HG03469 (cell line): Measurements from ENCODE around the gene LSM6.

Experiments used
- ATAC-seq: cut with Tn5 transposase; IDR thresholded peaks from one replicate; pipeline ENCODE4 v1.9.1; 2021; ENCODE audit warnings: mild to moderate bottlenecking, moderate library complexity, moderate number of reproducible peaks; ENCODE audit not compliant: unreplicated experiment

The LSM6 gene

GRCh38 chr4:146175541-146176453, at the start of gene LSM6:
LSM6 (plus strand) TSS chr4:146175718; CDS start chr4:146182922, 7,204 bp downstream.
- peak; percentile 84 for ATAC-seq

- ATAC-seq, result peak; percentile 96
Observed at GRCh38 chr4:146132445-146132844, 43.1 kb upstream of the LSM6 start.

GRCh38 chr4:146134761-146135445, 40.6 kb upstream of the LSM6 start:
- ATAC-seq, result no peak

- no peak for ATAC-seq
Observed at GRCh38 chr4:146135941-146136340, 39.6 kb upstream of the LSM6 start.

GRCh38 chr4:146142768-146143167, 32.8 kb upstream of the LSM6 start:
- no peak for ATAC-seq

- ATAC-seq, result no peak
Observed at GRCh38 chr4:146143888-146144287, 31.6 kb upstream of the LSM6 start.

GRCh38 chr4:146146918-146147317, 28.6 kb upstream of the LSM6 start:
- no peak for ATAC-seq

GRCh38 chr4:146148021-146148420, 27.5 kb upstream of the LSM6 start:
- ATAC-seq, result no peak

- no peak for ATAC-seq
Observed at GRCh38 chr4:146154057-146154456, 21.5 kb upstream of the LSM6 start.

GRCh38 chr4:146155152-146155724, 20.3 kb upstream of the LSM6 start:
- ATAC-seq, result no peak

- no peak for ATAC-seq
Observed at GRCh38 chr4:146158036-146158745, 17.3 kb upstream of the LSM6 start.

- peak; percentile 69 for ATAC-seq
Observed at GRCh38 chr4:146159384-146160058, 16.0 kb upstream of the LSM6 start.

- ATAC-seq, result no peak
Observed at GRCh38 chr4:146161243-146161642, 14.3 kb upstream of the LSM6 start.

GRCh38 chr4:146165221-146165620, 10.3 kb upstream of the LSM6 start:
- ATAC-seq, result no peak

- ATAC-seq, result no peak
Observed at GRCh38 chr4:146165840-146166239, 9.7 kb upstream of the LSM6 start.

GRCh38 chr4:146170149-146170548, 5.4 kb upstream of the LSM6 start:
- ATAC-seq, result no peak

- no peak for ATAC-seq
Observed at GRCh38 chr4:146176891-146177290, 1.4 kb downstream of the LSM6 start.

- ATAC-seq, result no peak
Observed at GRCh38 chr4:146178126-146178525, 2.6 kb downstream of the LSM6 start.

- ATAC-seq, result no peak
Observed at GRCh38 chr4:146179784-146180370, 4.4 kb downstream of the LSM6 start.

- no peak for ATAC-seq
Observed at GRCh38 chr4:146182443-146182842, 6.9 kb downstream of the LSM6 start.
